DMS79 treated with DMSO at 0.1 percent for 48 hours (cell line): ENCODE results near the gene SF3B2.
"Not testable (repeated sequence)": the region's sequence is repeated elsewhere in the genome, so short reads cannot be mapped to it uniquely, and the experiment has no call there.

Experiments
- DNase-seq: peaks from one replicate; lab custom pipeline; 2025; lab: John Stamatoyannopoulos, UW

The SF3B2 gene

GRCh38 chr11:66072081-66072480 lies 19.9 kb downstream of the SF3B2 start:
- no peak for DNase-seq

DNA sequence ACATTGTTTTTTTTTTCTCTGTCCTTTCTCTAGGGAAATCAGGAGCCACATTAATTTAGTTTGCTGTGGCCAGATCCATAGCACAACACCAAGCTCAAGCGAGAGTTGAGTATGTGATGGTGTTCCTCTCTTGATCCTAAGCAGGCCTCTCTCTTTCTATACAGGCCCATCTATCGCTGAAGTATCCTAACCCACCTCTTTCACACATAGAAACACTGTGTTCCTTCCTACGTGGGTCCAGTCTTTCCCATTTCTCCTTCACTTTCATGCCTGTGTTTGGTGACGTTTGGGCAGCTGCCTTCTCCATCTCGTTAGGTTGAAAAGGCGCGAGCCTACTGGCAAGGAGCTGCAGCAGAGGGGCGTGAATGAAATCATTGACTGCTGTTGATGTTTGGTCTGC lies 20.4 kb downstream of the SF3B2 start:
- DNase-seq: no peak

- no peak for DNase-seq
These were observed 21.5 kb downstream of the SF3B2 start for GRCh38 chr11:66073669-66074068.

DNA sequence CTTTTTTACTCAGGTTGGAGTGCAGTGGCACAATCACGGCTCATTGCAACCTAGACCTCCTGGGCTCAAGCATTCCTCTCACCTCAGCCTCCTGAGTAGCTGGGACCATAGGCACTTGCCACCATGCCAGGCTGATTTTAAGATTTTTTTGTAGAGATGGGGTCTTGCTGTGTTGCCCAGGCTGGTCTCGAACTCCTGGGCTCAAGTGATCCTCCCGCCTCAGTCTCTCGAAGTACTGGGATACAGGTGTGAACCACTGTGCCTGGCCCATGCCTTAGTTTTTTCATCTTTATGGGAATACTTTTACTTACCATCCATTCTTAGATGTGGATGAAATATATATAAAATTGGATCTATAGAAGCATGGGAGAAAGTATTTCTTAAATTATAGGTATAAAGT lies 23.1 kb downstream of the SF3B2 start:
- no peak for DNase-seq

- no peak for DNase-seq
These were observed 24.4 kb downstream of the SF3B2 start for GRCh38 chr11:66076561-66076960.

- no peak for DNase-seq
These were observed 25.8 kb downstream of the SF3B2 start for GRCh38 chr11:66077927-66078326.

- DNase-seq: not testable (repeated sequence)
These were observed 26.8 kb downstream of the SF3B2 start for GRCh38 chr11:66078949-66079348.

DNA sequence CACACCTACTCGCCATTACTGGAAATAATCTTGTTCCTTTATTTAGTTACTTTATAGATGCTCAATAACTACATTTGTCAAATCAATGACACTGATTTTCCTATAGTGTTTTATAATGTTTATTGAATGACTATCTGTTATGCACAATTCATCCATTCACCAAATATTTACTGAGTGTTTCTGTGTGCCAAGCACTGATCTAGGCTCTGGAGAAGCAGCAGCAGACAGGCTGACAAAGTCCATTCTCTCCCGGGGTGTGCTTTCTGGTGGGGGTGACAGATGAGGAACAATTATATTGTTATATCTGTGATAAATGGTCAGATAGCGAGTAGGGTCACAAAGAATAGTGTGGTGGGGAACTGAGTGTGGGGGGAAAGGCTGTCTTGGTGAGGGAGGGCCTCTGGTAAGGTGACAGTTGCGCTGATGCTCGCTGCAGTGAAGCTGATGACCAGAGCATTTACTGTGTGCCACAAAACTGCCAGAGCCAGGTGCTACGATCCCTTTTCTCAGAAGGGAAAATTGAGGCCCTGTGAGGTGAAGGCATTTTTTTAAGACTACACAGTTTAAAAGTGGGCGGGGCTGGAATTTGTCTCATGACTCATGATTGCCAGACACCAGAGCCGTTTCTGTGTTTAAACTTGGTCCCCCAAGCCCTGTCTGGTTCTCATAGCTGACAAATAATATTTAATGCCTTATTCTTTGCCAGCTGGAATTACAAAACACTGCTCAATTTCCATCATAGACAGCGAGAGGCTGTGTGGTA lies 28.1 kb downstream of the SF3B2 start:
- no peak for DNase-seq

- peak; percentile 87 for DNase-seq
These were observed 29.3 kb downstream of the SF3B2 start for GRCh38 chr11:66081505-66081904.

- peak; percentile 95 for DNase-seq
These were observed 31.0 kb downstream of the SF3B2 start for GRCh38 chr11:66082946-66083698.

- DNase-seq: peak; percentile 41
These were observed 31.6 kb downstream of the SF3B2 start for GRCh38 chr11:66083767-66084166.

GRCh38 chr11:66084821-66085475 lies 32.8 kb downstream of the SF3B2 start:
- DNase-seq: no peak

DNA sequence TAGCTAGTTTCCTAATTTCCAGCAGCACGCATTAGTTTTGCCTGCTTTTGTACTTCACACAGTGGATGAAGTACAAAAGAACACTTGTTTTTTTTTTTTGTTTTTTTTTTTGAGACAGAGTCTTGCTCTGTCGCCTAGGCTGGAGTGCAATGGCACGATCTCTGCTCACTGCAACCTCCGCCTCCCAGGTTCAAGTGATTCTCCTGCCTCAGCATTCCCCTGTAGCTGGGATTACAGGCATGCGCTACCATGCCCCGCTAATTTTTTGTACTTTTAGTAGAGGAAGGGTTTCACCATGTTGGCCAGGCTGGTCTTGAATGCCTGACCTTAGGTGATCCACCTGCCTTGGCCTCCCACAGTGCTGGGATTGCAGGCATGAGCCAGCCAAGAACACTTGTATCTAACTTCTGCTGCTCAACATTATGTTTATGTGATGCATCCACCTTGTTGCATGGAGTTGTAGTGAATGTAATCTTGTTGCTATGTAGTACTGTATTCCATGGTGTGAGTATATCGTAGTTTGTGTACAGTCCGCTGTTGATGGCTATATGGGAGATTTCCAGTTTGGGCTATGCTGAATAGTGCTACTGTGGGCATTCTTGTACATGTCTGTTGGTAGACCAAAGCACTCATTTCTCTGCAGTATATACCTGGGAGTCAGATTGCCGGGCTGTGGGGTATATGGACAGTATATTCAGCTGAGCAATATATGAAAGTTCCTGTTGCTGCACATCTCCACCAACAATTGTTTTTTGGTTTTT lies 35.2 kb downstream of the SF3B2 start:
- DNase-seq: no peak

- DNase-seq: no peak
These were observed 36.9 kb downstream of the SF3B2 start for GRCh38 chr11:66089067-66089466.

DNA sequence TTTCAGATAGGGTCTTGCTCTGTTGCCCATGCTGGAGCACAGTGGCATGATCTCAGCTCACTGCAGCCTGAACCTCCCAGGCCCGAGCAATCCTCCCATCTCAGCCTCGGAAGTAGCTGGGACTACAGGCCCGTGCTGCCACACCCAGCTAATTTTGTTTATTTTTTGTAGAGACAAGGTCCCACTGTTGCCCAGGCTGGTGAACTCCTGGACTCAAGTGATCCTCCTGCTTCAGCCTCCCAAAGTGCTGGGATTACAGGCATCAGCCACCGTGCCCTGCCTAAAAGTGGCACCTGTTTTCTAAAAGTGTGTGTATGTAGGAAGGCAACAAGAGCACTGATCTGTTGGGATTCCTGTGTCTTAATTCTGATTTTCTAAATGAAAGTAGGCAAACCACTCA lies 38.1 kb downstream of the SF3B2 start:
- DNase-seq: no peak

DNA sequence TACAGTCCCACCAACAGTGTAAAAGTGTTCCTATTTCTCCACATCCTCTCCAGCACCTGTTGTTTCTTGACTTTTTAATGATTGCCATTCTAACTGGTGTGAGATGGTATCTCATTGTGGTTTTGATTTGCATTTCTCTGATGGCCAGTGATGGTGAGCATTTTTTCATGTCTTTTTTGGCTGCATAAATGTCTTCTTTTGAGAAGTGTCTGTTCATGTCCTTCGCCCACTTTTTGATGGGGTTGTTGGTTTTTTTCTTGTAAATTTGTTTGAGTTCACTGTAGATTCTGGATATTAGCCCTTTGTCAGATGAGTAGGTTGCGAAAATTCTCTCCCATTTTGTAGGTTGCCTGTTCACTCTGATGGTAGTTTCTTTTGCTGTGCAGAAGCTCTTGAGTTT lies 40.0 kb downstream of the SF3B2 start:
- DNase-seq: not testable (repeated sequence)

DNA sequence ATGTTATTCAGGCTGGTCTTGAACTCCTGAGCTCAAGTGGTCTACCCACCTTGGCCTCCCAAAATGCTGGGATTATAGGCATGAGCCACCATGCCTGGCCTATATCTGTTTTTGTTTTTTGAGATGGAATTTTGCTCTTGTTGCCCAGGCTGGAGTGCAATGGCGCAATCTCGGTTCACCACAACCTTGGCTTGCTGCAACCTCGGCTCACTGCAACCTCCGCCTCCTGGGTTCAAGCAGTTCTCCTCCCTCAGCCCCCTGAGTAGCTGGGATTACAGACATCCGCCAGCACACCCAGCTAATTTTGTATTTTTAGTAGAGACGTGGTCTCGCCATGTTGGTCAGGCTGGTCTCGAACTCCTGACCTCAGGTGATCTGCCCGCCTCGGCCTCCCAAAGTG lies 47.6 kb downstream of the SF3B2 start:
- not testable (repeated sequence) for DNase-seq

- peak; percentile 96 for DNase-seq
These were observed 48.3 kb downstream of the SF3B2 start for GRCh38 chr11:66100272-66101065.

- DNase-seq: no peak
These were observed 48.9 kb downstream of the SF3B2 start for GRCh38 chr11:66101066-66101464.

DNA sequence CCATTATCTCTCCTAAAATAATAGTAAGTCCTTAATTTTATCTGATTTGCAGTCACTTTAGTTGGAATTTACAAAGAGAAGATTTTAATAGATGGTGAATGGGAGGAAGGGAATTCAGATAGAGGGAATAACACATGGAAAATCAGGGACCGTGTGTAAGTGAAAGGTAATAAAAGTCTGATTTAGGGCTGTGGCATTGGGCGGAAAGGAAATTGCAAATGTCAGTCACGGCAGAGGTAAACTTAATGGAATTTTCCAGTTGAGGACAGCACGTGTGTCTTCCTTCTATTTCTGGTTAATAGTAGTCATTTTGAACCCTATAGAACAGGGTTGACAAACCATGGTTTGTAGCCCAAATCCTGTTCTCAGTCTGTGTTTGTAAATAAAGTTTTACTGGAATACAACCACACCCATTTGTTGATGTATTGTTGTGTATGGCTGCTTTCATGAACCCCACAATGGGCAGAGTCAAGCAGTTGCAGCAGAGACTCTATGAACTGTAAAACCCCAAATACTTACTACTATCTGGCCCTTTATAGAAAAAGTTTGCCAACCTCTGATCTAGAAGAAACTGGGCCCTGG lies 52.0 kb downstream of the SF3B2 start:
- no peak for DNase-seq
